NT2/D1 (cell line): ENCODE results near the gene CGB2.
"Not testable (repeated sequence)": the region's sequence is repeated elsewhere in the genome, so short reads cannot be mapped to it uniquely, and the experiment has no call there.

Source experiments
- DNase-seq: peaks from one replicate; pipeline ENCODE4 v3.0.0-alpha.2; 2011; ENCODE audit warnings: low read depth, low spot score
- H3K27me3 ChIP-seq: 2 replicates; pipeline ENCODE4 v1.6.0; 2011; ENCODE audit warnings: mild to moderate bottlenecking; ENCODE audit not compliant: insufficient read length, insufficient read depth
- H3K36me3 ChIP-seq: 2 replicates; pipeline ENCODE4 v1.6.1; 2011; ENCODE audit warnings: mild to moderate bottlenecking, low read length, mixed read lengths; ENCODE audit not compliant: insufficient read depth, insufficient read length
- H3K4me1 ChIP-seq: 2 replicates; pipeline ENCODE4 v1.5.1; 2011; ENCODE audit not compliant: insufficient read depth, insufficient read length
- H3K4me3 ChIP-seq: 2 replicates; pipeline ENCODE4 v1.5.1; 2011; ENCODE audit warnings: low read depth; ENCODE audit not compliant: insufficient read length
- H3K9ac ChIP-seq: 2 replicates; pipeline ENCODE4 v1.6.0; 2011; ENCODE audit warnings: low read depth; ENCODE audit not compliant: insufficient read length
- H3K9me3 ChIP-seq: 2 replicates; pipeline ENCODE4 v1.5.1; 2011; ENCODE audit warnings: mild to moderate bottlenecking, low read length; ENCODE audit not compliant: insufficient read depth
- SUZ12 ChIP-seq: IDR thresholded peaks from 2 replicates; pipeline ENCODE4 v1.6.1; 2011; ENCODE audit not compliant: insufficient read length, insufficient read depth; ENCODE audit errors: extremely low read depth
- YY1 ChIP-seq: IDR thresholded peaks from 2 replicates; pipeline ENCODE4 v1.6.1; 2011; ENCODE audit not compliant: insufficient read length, insufficient read depth
- ZNF274 ChIP-seq: IDR thresholded peaks from 2 replicates; pipeline ENCODE4 v1.6.1; 2011; ENCODE audit warnings: mild to moderate bottlenecking, low read depth, low read length

Gene CGB2

DNA sequence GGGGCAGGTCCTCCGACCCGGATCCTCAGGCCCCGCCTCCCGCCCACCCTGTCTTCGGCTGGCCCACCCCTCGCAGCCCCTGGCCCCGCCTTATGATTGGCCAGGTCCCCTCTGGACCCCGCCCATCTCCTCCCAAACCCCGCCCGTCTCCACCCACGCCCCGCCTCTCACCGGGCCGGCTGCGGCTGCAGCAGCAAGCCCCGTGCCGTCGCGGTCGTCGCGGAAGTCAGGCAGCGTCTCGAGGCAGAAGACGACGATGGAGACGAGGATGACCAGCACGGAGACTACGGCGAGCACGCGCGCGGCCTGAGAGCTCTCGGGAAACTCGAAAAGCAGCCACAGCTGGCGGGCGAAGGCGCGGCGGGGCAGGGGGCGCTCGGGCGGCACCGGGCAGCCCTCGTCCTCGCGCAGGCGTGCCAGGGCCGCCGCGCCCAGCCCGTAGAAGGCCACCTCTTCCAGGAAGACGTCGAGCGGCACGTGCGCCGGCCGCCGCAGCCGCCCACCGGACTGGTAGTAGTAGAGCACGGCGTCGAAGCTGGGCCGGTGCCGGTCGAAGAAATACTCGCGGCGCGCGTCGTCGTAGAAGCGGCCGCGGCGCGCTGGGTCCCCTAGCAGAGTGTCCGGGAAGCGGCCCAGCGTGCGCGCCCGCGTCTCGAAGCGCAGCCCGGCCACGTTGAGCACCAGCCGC lies 40.3 kb downstream of the CGB2 start:
- TF ChIP-seq ZNF274 (no peak), YY1 (no peak), SUZ12 (no peak)
- Histone ChIP-seq H3K4me3 (peak overlapping the region; percentile 37), H3K4me1 (peaks cover 6% of the 10 kb centered on the region), H3K9ac (peak overlapping the region; percentile 50), H3K9me3 (no peaks in the 10 kb centered on the region; the same call in 1 of the 2 replicates), H3K27me3 (peaks cover 33% of the 10 kb centered on the region), H3K36me3 (no peaks in the 10 kb centered on the region)
- no peak for DNase-seq

DNA sequence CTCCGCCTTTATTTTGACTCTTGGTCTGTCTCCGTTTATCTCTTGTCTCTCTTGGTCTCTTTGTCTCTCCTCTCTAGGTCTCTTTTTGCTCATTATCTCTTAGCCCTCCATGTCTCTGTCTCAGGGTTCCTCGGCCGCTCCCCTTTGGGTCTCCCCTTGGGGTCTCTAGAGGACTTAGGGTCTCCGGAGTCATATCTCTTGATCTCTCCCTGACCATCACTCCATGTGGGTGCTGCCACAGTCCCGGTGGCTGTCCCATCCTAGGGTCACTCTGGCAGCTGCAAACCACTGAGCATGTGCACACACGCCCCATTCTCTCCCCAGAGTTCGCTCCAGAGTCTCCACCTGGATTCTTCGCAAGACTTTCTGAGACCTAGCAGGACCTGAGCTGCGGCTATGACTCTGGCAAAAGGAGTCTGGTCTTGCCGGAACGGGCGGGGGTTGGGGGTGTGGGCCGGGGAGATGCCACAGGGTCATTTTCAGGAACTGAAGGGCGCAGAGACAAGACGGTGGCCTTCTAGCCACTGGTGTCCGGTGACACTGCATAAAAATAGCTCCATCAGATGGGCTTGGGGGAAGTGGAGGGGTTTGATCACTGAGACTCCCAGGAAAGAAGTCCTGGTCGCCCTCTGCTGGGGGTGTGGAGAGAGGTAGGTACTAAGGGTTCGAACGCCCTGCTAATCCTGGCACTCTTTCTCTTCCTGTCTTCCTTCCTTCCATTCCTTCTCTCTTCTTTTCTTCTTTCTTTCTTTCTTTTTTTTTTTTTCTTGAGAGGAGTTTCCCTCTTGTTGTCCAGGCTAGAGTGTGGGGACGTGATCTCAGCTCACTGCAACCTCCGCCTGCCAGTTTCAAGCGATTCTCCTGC lies 42.1 kb downstream of the CGB2 start:
- no peak overlapping the region for H3K4me3 ChIP-seq
- H3K9ac ChIP-seq: no peak overlapping the region
- TF ChIP-seq ZNF274 (no peak), SUZ12 (no peak), YY1 (no peak)
- no peaks in the 10 kb centered on the region for H3K36me3 ChIP-seq
- DNase-seq: no peak
- H3K27me3 ChIP-seq: peaks cover 33% of the 10 kb centered on the region
- H3K4me1 ChIP-seq: peaks cover 2% of the 10 kb centered on the region
- no peaks in the 10 kb centered on the region; the same call in 1 of the 2 replicates for H3K9me3 ChIP-seq

DNA sequence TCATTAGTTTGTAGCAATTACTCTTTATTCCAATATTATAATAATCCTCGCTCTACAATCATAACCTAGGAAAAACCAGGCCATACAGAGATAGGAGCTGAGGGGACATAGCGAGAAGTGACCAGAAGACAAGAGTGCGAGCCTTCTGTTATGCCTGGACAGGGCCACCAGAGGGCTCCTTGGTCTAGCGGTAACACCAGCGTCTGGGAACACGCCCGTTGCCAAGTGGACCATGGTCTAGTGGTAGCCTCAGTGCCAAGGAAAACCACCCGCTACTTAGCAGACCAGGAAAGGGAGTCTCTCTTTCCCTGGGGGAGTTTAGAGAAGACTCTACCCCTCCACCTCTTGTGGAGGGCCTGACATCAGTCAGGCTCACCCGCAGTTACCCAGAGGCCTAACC lies 43.2 kb downstream of the CGB2 start:
- H3K4me3 ChIP-seq, H3K36me3 ChIP-seq, H3K4me1 ChIP-seq, H3K9me3 ChIP-seq, H3K9ac ChIP-seq, DNase-seq: not testable (repeated sequence)
- H3K27me3 ChIP-seq: peaks cover 23% of the 10 kb centered on the region

DNA sequence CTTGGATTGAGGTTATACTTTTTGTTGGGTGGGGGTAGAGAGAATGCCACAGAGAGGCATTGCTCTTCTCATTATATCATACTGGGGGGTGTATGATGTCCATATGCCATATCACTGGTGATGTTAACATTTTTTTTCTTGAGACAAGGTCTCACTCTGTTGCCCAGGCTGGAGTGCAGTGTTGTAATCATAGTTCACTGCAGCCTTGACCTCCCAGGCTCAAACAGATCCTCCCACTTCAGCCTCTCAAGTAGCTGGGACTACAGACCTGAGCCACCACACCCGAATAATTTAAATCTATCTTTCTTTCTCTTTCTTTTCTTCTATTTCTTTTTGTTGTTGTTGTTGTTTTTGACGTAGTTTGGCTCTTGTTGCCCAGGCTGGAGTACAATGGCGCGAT lies 48.7 kb downstream of the CGB2 start:
- DNase-seq: no peak
- H3K4me1 ChIP-seq: no peaks in the 10 kb centered on the region
- H3K27me3 ChIP-seq: no peaks in the 10 kb centered on the region
- H3K9ac ChIP-seq: no peak overlapping the region
- no peak for TF ChIP-seq SUZ12
- no peak for TF ChIP-seq ZNF274
- no peak for TF ChIP-seq YY1
- H3K9me3 ChIP-seq: peaks cover 8% of the 10 kb centered on the region; the same call in 1 of the 2 replicates
- H3K4me3 ChIP-seq: no peak overlapping the region
- H3K36me3 ChIP-seq: no peaks in the 10 kb centered on the region

DNA sequence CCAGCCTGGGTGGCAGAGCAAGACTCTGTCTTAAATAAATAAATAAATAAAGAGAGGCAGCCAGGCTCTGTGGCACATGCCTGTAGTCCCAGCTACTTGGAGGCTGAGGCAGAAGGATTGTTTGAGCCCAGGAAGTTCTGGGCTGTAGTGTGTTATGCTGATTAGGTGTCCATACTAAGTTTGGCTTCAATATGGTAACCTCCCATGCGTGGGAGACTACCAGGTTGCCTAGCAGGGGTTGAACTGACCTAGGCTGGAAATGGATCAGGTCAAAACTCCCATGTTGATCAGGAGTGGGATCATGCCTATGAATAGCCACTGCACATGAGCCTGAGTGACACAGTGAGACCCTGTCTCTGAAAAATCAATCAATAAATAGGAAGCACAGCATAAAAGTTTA lies 49.6 kb downstream of the CGB2 start:
- Histone ChIP-seq H3K4me1 (peaks cover 1% of the 10 kb centered on the region), H3K27me3 (no peaks in the 10 kb centered on the region), H3K9ac (no peak overlapping the region), H3K36me3 (peaks cover 2% of the 10 kb centered on the region), H3K4me3 (no peak overlapping the region), H3K9me3 (peaks cover 8% of the 10 kb centered on the region; the same call in 1 of the 2 replicates)
- no peak for DNase-seq
- TF ChIP-seq SUZ12 (no peak), ZNF274 (no peak), YY1 (no peak)
